NCI-H345 (cell line): ENCODE data around the gene MAPK10.
"Not testable (repeated sequence)": the region's sequence is repeated elsewhere in the genome, so short reads cannot be mapped to it uniquely, and the experiment has no call there.

ENCODE experiments used
- DNase-seq: peaks from one replicate; lab custom pipeline; 2025; lab: John Stamatoyannopoulos, UW

The MAPK10 gene

DNA sequence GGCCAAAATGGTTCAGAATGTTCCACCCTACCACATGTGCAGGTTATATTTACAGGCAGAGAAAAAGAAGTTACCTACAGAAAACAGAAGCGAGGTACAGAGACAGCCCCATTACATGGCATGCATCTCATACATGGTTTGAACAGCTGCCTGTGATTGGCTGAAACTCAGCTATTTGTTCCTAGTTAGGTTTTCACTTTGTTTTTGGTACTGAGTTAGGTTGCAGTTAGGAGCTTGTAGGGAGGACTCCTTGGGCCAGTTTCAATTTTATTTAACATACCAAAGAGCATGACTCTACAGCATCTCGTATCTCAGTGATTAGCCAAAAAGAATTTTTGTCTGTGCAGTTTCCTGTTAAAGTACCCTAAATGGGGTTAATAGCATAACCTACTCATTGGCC is 392.0 kb downstream of the MAPK10 start:
- no peak for DNase-seq

DNA sequence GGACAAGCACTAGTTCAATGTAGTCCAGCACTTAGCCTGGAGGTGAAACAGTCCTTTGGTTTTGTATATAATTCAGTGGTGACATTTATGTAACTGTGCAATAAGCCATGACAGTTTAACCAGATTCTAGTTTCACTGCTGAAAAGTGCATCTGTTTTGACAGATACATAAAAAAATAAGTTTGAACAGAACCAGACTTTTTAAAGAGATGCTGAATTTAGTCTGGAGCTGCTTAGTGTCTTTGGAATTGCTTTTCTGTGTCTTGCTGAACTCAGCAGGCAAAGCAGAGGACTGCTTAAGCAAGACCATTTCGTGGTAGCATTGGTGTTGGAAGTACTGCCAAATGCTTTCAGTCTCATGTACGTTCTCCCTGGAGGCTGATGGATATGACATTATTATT is 393.5 kb downstream of the MAPK10 start:
- no peak for DNase-seq

DNA sequence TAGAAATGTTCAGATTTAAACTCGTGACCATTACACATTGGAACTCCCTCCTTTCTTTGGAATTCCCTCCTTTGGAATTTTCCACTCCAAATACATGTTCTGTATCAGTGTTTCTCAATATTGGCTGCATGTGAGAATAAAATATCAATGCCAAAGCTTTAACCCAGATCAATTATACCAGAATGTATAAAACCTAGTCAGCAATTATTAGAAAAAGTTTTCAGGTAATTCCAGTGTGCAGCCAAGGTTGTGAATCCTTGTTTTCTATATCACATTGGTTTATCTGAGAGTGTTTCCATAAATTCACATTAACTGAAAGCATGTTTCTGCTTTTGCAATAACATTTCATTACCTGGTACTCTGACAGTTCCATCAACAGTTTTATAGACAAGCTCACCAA is 394.3 kb downstream of the MAPK10 start:
- no peak for DNase-seq

DNA sequence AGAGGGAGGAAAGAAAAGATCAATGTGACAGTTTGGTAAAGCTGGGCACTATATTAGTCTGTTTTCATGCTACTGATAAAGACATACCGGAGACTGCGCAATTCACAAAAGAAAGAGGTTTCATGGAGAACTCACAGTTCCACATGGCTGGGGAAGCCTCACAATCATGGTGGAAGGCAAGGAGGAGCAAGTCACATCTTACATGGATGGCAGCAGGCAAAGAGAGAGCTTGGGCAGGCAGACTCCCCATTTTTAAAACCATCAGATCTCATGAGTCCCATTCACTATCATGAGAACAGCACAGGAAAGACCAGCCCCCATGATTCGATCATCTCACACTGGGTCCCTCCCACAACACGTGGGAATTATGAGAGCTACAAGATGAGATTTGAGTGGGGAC is 394.8 kb downstream of the MAPK10 start:
- DNase-seq: not testable (repeated sequence)

DNA sequence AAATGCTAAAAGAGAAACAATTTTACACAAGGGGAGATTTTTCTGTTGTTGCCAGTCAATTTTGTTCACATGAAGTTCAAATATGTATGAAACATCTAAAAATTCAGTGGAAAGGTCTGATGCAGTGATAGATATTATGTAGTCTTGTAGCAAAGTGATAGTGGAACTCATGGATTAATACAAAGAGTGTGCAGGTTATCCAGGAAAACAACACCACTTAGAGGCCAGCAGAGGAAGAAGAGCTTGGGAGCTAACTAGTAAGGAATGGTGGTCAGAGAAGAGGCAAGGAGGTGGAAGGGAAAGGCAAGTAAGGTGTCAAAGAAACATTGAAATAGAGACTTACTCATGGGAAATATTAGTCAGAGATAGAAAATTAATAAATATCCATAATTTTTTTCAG is 395.6 kb downstream of the MAPK10 start:
- DNase-seq: no peak

DNA sequence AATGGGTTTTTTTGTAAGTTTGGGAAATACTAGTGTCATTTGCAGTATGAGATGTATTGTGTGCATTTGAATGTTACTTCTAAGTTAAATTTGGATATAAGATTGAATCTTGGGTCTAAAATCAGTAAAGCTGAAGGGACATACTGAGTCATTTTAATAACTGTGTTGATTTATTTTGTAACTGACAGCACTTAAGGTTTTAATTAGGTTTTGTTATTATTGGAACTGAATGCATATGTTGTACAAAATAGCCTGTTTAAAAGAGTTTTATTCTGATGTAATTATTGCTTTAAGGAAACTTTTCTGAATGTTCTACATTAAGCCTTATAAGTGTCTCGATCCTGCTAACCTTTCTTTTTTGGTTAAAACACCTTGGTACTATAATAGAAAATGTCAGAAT is 396.6 kb downstream of the MAPK10 start:
- DNase-seq: no peak

DNA sequence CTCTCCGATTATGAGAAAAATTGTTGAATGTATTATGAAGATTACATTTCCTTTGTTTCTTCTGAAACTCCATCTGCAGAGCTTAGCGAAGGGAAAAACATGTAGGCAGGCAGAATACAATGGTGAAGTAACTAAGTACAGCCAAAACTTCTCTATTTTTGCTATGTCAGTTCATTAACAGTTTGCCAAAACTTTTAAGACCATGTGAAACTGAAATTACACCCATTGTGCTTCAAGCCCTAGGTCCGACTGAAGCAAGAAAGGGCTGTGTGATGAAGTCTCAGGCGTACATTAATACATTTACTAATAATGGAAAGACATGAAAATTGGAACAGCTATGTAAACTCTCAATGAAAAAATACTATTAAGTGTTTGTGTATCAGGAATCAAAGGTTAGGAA is 398.0 kb downstream of the MAPK10 start:
- no peak for DNase-seq

DNA sequence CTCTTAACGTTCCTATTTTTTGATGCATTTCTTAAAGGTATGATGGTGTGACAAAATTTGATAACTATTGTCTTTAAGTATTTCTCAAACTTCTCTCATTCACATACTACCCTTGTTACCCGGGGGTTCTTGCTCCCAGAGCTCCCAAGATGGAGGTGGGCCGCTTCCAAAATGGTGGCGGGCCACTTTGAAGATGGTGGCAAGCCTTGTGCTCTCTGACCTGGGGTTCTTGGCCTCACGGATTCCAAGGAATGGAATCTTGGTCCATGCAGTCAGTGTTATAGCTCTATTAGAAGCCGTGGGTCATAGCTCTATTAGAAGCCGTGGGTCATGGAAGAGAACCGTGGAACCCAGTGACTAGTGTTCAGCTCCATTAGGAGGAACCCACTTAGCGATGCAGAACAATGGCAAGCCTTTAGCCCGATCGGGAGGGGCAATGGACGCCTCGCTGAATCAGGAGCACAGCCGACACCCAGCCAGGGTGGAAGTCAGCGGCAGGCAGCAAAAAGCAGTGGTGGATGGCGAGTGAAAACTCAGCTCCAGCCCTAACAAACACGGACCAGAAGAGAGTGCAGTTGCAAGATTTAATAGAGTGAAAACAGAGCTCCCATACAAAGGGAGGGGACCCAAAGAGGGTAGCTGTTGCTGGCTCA is 403.4 kb downstream of the MAPK10 start:
- no peak for DNase-seq

DNA sequence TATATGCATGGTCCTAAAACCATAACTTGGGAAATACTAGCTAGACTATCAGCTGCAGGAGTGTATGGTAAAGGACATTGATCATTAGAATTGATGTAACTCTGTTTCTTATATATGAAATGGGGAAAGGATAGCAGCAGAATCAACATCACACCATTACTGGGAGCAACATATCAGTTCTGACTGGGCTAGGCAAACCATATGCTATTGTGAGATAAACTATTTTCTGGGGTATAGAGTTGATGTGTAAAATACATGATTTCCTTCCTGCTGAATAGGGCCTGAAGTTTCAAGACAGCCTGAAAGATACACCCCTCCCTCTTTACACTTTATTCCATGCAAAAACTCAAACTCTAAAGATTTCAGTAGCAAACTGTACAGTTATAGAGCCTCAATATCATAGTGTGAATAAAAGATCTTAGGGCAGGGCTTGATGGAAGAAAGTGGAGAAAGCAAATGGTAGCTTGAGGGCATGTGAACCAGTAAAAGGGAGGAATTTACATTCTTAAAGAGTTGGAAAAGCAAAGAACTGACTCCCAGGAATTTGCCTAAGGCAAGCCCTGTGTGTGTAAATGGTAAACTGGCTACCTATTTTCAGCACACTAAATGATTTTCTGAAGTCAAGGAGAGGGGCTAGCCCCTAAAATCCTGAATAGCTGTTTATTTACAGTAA is 404.1 kb downstream of the MAPK10 start:
- no peak for DNase-seq

DNA sequence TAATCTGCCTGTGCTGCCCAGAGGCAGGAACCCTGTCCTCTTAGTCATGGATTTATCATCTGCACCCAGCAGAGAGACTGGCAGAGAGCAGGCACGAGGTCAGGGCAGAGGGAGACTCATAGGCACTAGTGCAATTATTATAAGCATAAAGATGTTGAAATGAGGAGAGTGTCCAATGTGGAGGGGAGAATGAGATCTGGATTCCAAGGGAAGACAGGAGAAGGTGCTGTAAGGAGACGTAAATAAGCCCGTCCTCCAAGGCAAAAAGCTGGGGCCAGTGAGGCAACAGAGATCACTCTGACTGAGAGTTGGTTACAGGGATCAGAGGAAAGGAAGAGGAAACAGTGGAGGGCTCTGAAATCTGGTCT is 406.2 kb downstream of the MAPK10 start:
- DNase-seq: no peak

DNA sequence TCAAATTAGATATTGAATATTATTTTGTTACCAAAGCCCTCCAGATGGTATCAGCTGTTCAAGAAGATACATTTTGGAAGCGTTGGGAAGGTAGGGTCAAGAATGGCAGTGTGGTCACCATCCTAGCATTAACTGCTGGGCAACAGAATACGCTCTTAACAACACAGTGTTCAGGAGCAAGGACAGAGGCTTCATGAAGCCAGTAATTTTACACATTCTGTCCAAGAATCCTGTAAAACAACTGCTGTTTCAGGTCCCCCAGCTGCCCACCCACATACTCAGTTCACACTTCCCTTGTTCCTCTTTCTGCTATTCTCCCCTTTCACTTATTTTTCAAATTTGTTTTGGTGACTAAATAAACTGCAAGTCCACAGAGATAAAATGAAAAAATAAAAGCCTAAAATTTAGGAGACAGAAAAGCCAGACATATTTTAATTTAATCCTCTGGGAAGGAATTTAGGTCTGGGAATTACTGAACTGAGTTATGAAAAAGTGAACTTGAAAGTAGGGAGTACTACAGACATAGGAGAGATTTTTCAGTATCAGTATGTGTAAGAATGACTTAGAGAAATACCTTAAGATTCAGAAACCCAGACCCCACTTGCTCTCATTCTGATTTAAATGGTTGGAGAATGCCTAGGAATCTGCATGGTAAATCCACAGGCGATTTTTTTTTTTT is 406.7 kb downstream of the MAPK10 start:
- no peak for DNase-seq

DNA sequence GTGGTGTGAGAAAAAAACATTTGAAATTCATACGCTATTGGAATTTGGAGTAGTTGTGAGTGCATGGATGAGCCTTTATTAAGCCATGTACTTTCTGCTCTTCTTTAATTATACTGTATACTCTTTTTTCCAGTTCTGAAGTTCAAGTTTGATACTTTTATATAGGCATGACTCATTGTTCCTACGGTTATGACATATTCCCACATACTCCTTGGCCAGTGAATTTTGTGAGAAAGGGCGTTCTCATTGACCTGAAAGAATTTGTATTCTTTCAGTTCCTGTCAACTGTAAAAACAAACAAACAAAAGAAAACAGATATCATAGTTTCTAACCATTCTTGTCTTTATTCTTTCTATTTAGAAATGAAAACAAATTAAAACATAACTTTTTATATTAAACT is 407.3 kb downstream of the MAPK10 start:
- DNase-seq: no peak

DNA sequence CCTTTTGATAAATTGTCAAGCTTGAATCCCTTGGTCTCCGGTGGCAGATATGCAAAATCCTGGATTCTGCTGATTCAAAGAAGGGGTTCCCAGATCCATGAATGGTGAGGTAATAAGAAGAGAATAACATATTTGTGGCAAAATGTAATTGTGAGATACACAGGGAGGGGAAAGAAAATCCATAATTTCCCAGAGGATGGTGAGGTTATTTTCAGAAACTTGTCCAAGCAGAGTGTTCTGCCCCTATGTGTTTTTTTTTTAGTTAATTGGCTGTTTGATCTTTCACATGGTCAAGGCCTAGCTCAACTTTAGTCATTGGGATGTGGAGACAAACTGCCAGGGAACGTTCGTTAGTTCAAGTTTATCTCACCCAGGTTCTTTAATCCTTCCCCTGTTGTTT is 408.8 kb downstream of the MAPK10 start:
- DNase-seq: no peak

DNA sequence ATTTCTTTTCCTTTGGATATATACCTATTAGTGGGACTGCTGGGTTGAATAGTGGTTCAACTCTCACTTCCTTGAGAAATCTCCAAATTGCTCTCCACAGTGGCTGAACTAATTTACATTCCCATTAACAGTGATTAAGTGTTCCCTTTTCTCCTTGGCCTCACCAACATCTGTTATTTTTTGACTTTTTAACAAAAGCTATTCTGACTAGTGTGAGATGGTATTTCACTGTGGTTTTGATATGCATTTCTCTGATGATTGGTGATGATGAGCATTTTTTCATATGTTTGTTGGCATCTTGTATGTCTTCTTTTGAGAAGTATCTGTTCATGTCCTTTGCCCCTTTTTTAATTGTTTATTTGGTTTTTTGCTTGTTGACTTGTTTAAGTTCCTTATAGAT is 413.0 kb downstream of the MAPK10 start:
- no peak for DNase-seq

DNA sequence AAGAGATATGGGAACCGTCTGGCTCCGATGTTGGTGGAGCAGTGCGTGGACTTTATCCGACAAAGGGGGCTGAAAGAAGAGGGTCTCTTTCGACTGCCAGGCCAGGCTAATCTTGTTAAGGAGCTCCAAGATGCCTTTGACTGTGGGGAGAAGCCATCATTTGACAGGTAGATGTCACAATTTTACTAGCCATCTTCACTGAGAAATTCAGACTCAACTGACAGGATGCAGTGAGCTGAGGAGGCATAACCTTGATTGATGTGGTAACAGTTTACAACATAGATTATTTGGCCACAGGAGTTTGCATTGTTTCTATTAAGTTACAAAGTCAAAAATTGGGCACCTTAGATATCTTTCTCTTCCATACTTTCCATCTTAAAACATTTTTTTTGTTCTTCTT is 417.7 kb downstream of the MAPK10 start:
- DNase-seq: no peak

DNA sequence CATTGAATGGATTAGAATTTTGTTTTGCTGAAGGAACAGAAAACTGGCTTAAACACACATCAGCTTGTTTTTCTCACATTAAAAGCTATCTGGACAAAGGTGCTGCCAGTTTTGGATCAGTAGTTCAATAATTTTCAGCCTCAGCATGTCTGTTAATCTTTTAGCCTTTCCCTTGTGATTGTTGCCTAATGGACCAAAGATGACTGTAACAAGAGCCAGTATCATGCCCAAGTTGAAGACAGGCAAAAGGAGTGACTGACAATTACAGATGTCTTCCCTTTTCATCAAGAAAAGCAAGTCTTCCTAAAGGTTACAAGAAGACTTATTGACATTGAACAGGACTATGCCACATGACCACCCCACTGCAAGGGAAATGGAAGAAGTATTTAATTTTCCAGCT is 419.7 kb downstream of the MAPK10 start:
- no peak for DNase-seq
